Measurements from ENCODE around the gene TMPRSS12.
"Not testable (repeated sequence)": the region's sequence is repeated elsewhere in the genome, so short reads cannot be mapped to it uniquely, and the experiment has no call there.

TMPRSS12 gene

GRCh38 chr12:50927766-50928224, 85.1 kb downstream of the TMPRSS12 start:
- TF ChIP-seq CTCF (IDR thresholded peaks at IDR 0.05; ENCODE audit: low read depth, low read length): no peak
- peak overlapping the region; percentile 98 for H3K4me3 ChIP-seq (ENCODE audit: low read depth, low read length)
- H3K27me3 ChIP-seq: no peaks in the 10 kb centered on the region
- H3K36me3 ChIP-seq: peaks cover 60% of the 10 kb centered on the region
- H3K9me3 ChIP-seq: no peaks in the 10 kb centered on the region
- no peak for DNase-seq
- H3K4me1 ChIP-seq: peaks cover 9% of the 10 kb centered on the region

- Histone ChIP-seq H3K27me3 (no peaks in the 10 kb centered on the region), H3K4me1 (peaks cover 10% of the 10 kb centered on the region), H3K9me3 (no peaks in the 10 kb centered on the region), H3K36me3 (peaks cover 60% of the 10 kb centered on the region), H3K4me3 (ENCODE audit: low read depth, low read length) (peak overlapping the region; percentile 98)
- peak; percentile 33 for DNase-seq
- no peak for TF ChIP-seq CTCF (IDR thresholded peaks at IDR 0.05; ENCODE audit: low read depth, low read length)
Observed at GRCh38 chr12:50928392-50928791, 85.7 kb downstream of the TMPRSS12 start.

- no peak for TF ChIP-seq CTCF (IDR thresholded peaks at IDR 0.05; ENCODE audit: low read depth, low read length)
- Histone ChIP-seq H3K9me3 (no peaks in the 10 kb centered on the region), H3K36me3 (peaks cover 72% of the 10 kb centered on the region), H3K27me3 (no peaks in the 10 kb centered on the region), H3K4me3 (ENCODE audit: low read depth, low read length) (peak overlapping the region; percentile 98), H3K4me1 (peaks cover 21% of the 10 kb centered on the region)
- no peak for DNase-seq
Observed at GRCh38 chr12:50929831-50930230, 87.1 kb downstream of the TMPRSS12 start.

- H3K4me3 ChIP-seq (ENCODE audit: low read depth, low read length); H3K27me3 ChIP-seq; DNase-seq; H3K9me3 ChIP-seq: not testable (repeated sequence)
- peaks cover 24% of the 10 kb centered on the region for H3K4me1 ChIP-seq
- peaks cover 72% of the 10 kb centered on the region for H3K36me3 ChIP-seq
Observed at GRCh38 chr12:50930477-50930876, 87.8 kb downstream of the TMPRSS12 start.

- no peak for TF ChIP-seq CTCF (IDR thresholded peaks at IDR 0.05; ENCODE audit: low read depth, low read length)
- H3K36me3 ChIP-seq: peaks cover 59% of the 10 kb centered on the region
- no peaks in the 10 kb centered on the region; the same call in 1 of the 2 replicates for H3K9me3 ChIP-seq
- no peak overlapping the region; the same call in 1 of the 2 replicates for H3K4me3 ChIP-seq (ENCODE audit: low read depth, low read length)
- H3K4me1 ChIP-seq: peaks cover 24% of the 10 kb centered on the region
- no peaks in the 10 kb centered on the region for H3K27me3 ChIP-seq
- DNase-seq: no peak
Observed at GRCh38 chr12:50932787-50933280, 90.1 kb downstream of the TMPRSS12 start.

GRCh38 chr12:50933459-50934124, 90.9 kb downstream of the TMPRSS12 start:
- TF ChIP-seq CTCF (IDR thresholded peaks at IDR 0.05; ENCODE audit: low read depth, low read length): no peak
- peak; percentile 66 for DNase-seq
- H3K36me3 ChIP-seq: peaks cover 52% of the 10 kb centered on the region

More at GRCh38 chr12:50933459-50934124, 90.9 kb downstream of the TMPRSS12 start:
- no peaks in the 10 kb centered on the region; the same call in 1 of the 2 replicates for H3K9me3 ChIP-seq
- no peaks in the 10 kb centered on the region for H3K27me3 ChIP-seq
- no peak overlapping the region for H3K4me3 ChIP-seq (ENCODE audit: low read depth, low read length)
- H3K4me1 ChIP-seq: peaks cover 24% of the 10 kb centered on the region
